ENCODE data around the gene C3orf20. TPM values are rescaled to one million over a fixed set of nuclear protein-coding genes. Genes with fewer than 3 reads are reported as not detected.
A peak's percentile ranks its signal among the peaks of the same experiment; 100 is the strongest.

C3orf20 gene
- total and polyA plus RNA-seq, 9 of the 15 experiments (the other 6 are each of a cell fraction or from before 2014, with no cell fraction given), result 0.04 TPM; not detected in 8

DNA sequence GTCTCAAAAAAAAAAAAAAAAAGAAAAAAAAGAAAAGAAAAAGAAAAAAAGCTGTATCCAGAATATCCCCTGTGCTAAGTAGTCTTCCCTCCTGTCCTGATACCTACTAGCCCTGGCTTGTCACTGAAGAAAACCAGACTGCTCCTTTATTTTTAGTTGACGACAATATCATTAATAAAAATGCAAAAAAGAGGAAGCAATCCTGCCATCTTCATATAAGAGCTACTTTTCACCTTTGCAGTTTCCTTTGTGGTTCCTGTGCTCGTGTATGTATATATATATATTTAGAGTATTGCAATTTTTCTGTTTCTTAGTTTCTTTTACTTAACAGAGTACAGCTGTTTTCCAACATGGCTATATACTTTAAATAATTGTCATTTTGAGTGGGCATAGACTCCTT is 13.6 kb downstream of the C3orf20 start:
- no peak overlapping the region for H2AFZ ChIP-seq (ENCODE audit: low read depth, low read length)
- FAIRE-seq (no peak), DNase-seq (ENCODE audit: extremely low read depth in 1 of 4, low spot score in 3 of 4) (peak in 1 of 4 experiments; percentile 4), ATAC-seq (no peak)
- CTCF ChIA-PET (ENCODE audit: low intra/inter-chr PET ratio), result interaction anchor here (0.7 kb wide), 1 partner anchor 43 kb away, joined by 3 read pairs; no protein-coding TSS in a partner anchor
- H3K9me1 ChIP-seq (ENCODE audit: control insufficient read depth, insufficient read depth, low read length), result no peaks in the 10 kb centered on the region
- no peak overlapping the region for H3K9ac ChIP-seq (ENCODE audit: insufficient read depth in 1 of 2, low read depth in 2 of 2, low read length in 2 of 2)
- no peaks in the 10 kb centered on the region for H3K4me1 ChIP-seq (replicated peaks in 1 of 2; ENCODE audit: control insufficient read depth in 2 of 2, insufficient read depth in 2 of 2, low read length in 2 of 2)
- WGBS (ENCODE audit: insufficient coverage, low coverage, missing lambda C conversion rate), result 0% methylated on average over 2 of the region's 2 CpGs
- 0 out of 2 replicates have a peak, but pooled peaks cover 5% of the 10 kb centered on the region for H4K20me1 ChIP-seq (replicated peaks; ENCODE audit: control insufficient read depth, insufficient read depth, low read length)
- H3K27me3 ChIP-seq (ENCODE audit: control insufficient read depth in 2 of 2, insufficient read depth in 2 of 2, low read length in 2 of 2), result peaks cover 35 to 44% of the 10 kb centered on the region in 2 experiments
- in situ Hi-C loops (cut with MboI), result no loop called here
- intact Hi-C loops (cut with micrococcal nuclease), result no loop called here
- H3K27ac ChIP-seq (ENCODE audit: extremely low read depth, low read depth, low read length), result no peak overlapping the region
- H3K9me3 ChIP-seq (replicated peaks; ENCODE audit: control insufficient read depth, insufficient read depth, low read depth, low read length), result no peaks in the 10 kb centered on the region
- H3K36me3 ChIP-seq (ENCODE audit: control insufficient read depth, insufficient read depth, low read length), result no peaks in the 10 kb centered on the region
- no peaks in the 10 kb centered on the region for H3K79me2 ChIP-seq (ENCODE audit: control insufficient read depth, insufficient read depth, low read length)
- POLR2A ChIA-PET, result interaction anchor here (0.6 kb wide), 1 partner anchor 69 kb away, joined by 3 read pairs; no protein-coding TSS in a partner anchor
- no TSS peak for BruUV-seq (replicated peaks)
- H3K4me3 ChIP-seq, result no peak overlapping the region
- no peak overlapping the region for H3K4me2 ChIP-seq (ENCODE audit: insufficient read depth, low read length)
- TF ChIP-seq NRF1 (conservative IDR thresholded peaks at IDR 0.05 in 1 of 2, IDR thresholded peaks at IDR 0.05 in 1 of 2) (no peak), RFX1 (IDR thresholded peaks at IDR 0.05) (no peak), KDM2B (CRISPR knock-in tag; IDR thresholded peaks at IDR 0.05) (no peak), FIP1L1 (IDR thresholded peaks at IDR 0.05; ENCODE audit: low read depth, low read length, poor library complexity, severe bottlenecking) (no peak), MXI1 (IDR thresholded peaks at IDR 0.05; ENCODE audit: low read depth, low read length) (no peak), ZNF695 (CRISPR knock-in tag; IDR thresholded peaks at IDR 0.05) (no peak), SNIP1 (IDR thresholded peaks at IDR 0.05; ENCODE audit: low read depth) (no peak), ZNF830 (CRISPR knock-in tag; IDR thresholded peaks at IDR 0.05) (no peak), MAFK (IDR thresholded peaks at IDR 0.05; ENCODE audit: low read length) (no peak)
- TF ChIP-seq, protein P1, sequence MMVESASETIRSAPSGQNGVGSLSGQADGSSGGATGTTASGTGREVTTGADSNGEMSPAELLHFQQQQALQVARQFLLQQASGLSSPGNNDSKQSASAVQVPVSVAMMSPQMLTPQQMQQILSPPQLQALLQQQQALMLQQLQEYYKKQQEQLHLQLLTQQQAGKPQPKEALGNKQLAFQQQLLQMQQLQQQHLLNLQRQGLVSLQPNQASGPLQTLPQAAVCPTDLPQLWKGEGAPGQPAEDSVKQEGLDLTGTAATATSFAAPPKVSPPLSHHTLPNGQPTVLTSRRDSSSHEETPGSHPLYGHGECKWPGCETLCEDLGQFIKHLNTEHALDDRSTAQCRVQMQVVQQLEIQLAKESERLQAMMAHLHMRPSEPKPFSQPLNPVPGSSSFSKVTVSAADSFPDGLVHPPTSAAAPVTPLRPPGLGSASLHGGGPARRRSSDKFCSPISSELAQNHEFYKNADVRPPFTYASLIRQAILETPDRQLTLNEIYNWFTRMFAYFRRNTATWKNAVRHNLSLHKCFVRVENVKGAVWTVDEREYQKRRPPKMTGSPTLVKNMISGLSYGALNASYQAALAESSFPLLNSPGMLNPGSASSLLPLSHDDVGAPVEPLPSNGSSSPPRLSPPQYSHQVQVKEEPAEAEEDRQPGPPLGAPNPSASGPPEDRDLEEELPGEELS (CRISPR knock-in tag; IDR thresholded peaks at IDR 0.05; ENCODE audit: borderline replicate concordance), result no peak
- TF ChIP-seq, protein P2, sequence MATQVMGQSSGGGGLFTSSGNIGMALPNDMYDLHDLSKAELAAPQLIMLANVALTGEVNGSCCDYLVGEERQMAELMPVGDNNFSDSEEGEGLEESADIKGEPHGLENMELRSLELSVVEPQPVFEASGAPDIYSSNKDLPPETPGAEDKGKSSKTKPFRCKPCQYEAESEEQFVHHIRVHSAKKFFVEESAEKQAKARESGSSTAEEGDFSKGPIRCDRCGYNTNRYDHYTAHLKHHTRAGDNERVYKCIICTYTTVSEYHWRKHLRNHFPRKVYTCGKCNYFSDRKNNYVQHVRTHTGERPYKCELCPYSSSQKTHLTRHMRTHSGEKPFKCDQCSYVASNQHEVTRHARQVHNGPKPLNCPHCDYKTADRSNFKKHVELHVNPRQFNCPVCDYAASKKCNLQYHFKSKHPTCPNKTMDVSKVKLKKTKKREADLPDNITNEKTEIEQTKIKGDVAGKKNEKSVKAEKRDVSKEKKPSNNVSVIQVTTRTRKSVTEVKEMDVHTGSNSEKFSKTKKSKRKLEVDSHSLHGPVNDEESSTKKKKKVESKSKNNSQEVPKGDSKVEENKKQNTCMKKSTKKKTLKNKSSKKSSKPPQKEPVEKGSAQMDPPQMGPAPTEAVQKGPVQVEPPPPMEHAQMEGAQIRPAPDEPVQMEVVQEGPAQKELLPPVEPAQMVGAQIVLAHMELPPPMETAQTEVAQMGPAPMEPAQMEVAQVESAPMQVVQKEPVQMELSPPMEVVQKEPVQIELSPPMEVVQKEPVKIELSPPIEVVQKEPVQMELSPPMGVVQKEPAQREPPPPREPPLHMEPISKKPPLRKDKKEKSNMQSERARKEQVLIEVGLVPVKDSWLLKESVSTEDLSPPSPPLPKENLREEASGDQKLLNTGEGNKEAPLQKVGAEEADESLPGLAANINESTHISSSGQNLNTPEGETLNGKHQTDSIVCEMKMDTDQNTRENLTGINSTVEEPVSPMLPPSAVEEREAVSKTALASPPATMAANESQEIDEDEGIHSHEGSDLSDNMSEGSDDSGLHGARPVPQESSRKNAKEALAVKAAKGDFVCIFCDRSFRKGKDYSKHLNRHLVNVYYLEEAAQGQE (IDR thresholded peaks at IDR 0.05; ENCODE audit: borderline replicate concordance), result no peak
- TF ChIP-seq, protein P2 (CRISPR knock-in tag; IDR thresholded peaks at IDR 0.05; ENCODE audit: low read depth), result no peak
